ENCODE measurements around the gene GET4.

The GET4 gene

DNA sequence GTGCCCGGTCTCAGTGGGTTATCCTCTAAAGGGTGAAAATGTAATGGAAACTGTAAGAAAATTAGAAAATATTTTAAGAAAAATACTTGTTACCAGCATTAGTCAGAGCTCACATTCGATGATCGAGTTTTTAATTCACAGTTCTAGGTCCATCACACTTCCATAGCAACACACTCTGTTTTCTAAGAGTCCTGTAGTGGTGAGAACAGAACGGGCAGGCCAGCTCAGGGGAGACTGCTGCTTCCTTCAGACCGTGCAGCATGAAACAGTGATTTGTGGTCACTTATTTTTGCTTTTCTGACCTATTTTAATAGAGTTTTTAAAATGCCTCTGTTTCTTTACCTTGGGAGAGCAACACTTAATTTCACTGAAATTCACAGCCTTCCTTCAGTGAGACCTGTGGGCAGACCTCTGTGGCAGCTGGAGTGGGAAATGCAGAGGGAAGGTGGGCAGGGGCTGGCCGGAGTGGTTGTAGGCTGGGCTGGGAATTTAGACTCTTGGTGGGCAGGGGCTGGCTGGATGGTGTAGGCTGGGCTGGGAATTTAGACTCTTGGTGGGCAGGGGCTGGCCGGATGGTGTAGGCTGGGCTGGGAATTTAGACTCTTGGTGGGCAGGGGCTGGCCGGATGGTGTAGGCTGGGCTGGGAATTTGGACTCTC lies 42.6 kb upstream of the GET4 start:
- Histone ChIP-seq H3K27me3 (ENCODE audit: insufficient read depth, insufficient read length) (no peaks in the 10 kb centered on the region), H3K9me3 (ENCODE audit: insufficient read depth, low read length) (no peaks in the 10 kb centered on the region), H3K9ac (ENCODE audit: insufficient read length, low read depth) (no peak overlapping the region), H3K4me3 (ENCODE audit: insufficient read length, low read depth) (no peak overlapping the region), H3K4me1 (ENCODE audit: insufficient read depth, insufficient read length) (peaks cover 18% of the 10 kb centered on the region), H3K36me3 (ENCODE audit: insufficient read depth, insufficient read length, low read length) (peaks cover 44% of the 10 kb centered on the region)
- TF ChIP-seq SUZ12 (IDR thresholded peaks at IDR 0.05; ENCODE audit: extremely low read depth, insufficient read depth, insufficient read length), result no peak
- no peak for TF ChIP-seq ZNF274 (IDR thresholded peaks at IDR 0.05; ENCODE audit: low read depth, low read length)
- no peak for TF ChIP-seq YY1 (IDR thresholded peaks at IDR 0.05; ENCODE audit: insufficient read depth, insufficient read length)
- no peak for DNase-seq (ENCODE audit: low read depth, low spot score)

DNA sequence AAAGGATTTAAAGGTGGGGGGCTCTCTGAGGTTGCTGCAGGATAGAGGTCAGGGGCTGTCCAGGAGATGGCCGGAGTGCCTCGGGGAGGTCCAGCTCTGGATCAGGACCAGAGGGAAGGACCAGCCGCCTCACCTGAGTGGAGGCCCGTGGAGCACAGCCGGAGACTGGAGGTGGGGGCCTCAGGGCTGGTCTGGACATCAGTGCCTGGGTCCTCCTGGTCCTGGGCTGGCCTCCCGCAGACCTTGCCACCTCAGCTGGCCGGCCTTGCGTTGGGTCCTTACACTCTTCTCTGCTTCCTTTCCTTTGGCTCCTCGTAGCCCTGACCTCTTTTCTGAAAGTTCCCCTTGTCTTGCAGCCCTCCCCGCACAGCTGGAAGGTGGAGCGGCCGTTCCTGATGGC lies 42.1 kb upstream of the GET4 start:
- H3K36me3 ChIP-seq (ENCODE audit: insufficient read depth, insufficient read length, low read length), result peaks cover 46% of the 10 kb centered on the region
- H3K4me3 ChIP-seq (ENCODE audit: insufficient read length, low read depth), result no peak overlapping the region
- H3K9me3 ChIP-seq (ENCODE audit: insufficient read depth, low read length), result no peaks in the 10 kb centered on the region
- H3K4me1 ChIP-seq (ENCODE audit: insufficient read depth, insufficient read length), result peaks cover 18% of the 10 kb centered on the region
- no peak for TF ChIP-seq YY1 (IDR thresholded peaks at IDR 0.05; ENCODE audit: insufficient read depth, insufficient read length)
- no peak for TF ChIP-seq ZNF274 (IDR thresholded peaks at IDR 0.05; ENCODE audit: low read depth, low read length)
- TF ChIP-seq SUZ12 (IDR thresholded peaks at IDR 0.05; ENCODE audit: extremely low read depth, insufficient read depth, insufficient read length), result no peak
- H3K9ac ChIP-seq (ENCODE audit: insufficient read length, low read depth), result no peak overlapping the region
- H3K27me3 ChIP-seq (ENCODE audit: insufficient read depth, insufficient read length), result no peaks in the 10 kb centered on the region
- no peak for DNase-seq (ENCODE audit: low read depth, low spot score)

DNA sequence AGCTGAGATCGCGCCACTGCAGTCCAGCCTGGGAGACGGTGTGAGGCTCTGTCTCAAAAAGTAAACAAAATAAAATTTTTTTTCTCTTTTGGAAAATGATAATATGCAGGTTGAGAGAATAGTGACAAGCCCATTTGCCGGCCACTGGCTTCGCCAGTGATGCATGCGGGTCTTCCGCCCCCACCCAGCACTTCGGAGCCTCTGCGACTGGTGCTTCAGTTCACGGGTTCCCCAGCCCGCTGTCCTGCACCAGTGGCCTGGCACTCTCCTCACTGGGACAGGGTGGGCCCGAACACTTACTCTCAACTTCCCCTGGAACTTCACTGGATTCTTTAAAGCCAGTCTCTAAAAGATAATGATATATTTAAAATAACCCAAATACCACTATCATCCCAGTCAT lies 41.3 kb upstream of the GET4 start:
- no peaks in the 10 kb centered on the region for H3K9me3 ChIP-seq (ENCODE audit: insufficient read depth, low read length)
- peaks cover 52% of the 10 kb centered on the region for H3K36me3 ChIP-seq (ENCODE audit: insufficient read depth, insufficient read length, low read length)
- no peak for DNase-seq (ENCODE audit: low read depth, low spot score)
- H3K4me1 ChIP-seq (ENCODE audit: insufficient read depth, insufficient read length), result peaks cover 17% of the 10 kb centered on the region
- no peak overlapping the region for H3K9ac ChIP-seq (ENCODE audit: insufficient read length, low read depth)
- no peaks in the 10 kb centered on the region for H3K27me3 ChIP-seq (ENCODE audit: insufficient read depth, insufficient read length)
- no peak for TF ChIP-seq SUZ12 (IDR thresholded peaks at IDR 0.05; ENCODE audit: extremely low read depth, insufficient read depth, insufficient read length)
- TF ChIP-seq ZNF274 (IDR thresholded peaks at IDR 0.05; ENCODE audit: low read depth, low read length), result no peak
- TF ChIP-seq YY1 (IDR thresholded peaks at IDR 0.05; ENCODE audit: insufficient read depth, insufficient read length), result no peak
- H3K4me3 ChIP-seq (ENCODE audit: insufficient read length, low read depth), result no peak overlapping the region

DNA sequence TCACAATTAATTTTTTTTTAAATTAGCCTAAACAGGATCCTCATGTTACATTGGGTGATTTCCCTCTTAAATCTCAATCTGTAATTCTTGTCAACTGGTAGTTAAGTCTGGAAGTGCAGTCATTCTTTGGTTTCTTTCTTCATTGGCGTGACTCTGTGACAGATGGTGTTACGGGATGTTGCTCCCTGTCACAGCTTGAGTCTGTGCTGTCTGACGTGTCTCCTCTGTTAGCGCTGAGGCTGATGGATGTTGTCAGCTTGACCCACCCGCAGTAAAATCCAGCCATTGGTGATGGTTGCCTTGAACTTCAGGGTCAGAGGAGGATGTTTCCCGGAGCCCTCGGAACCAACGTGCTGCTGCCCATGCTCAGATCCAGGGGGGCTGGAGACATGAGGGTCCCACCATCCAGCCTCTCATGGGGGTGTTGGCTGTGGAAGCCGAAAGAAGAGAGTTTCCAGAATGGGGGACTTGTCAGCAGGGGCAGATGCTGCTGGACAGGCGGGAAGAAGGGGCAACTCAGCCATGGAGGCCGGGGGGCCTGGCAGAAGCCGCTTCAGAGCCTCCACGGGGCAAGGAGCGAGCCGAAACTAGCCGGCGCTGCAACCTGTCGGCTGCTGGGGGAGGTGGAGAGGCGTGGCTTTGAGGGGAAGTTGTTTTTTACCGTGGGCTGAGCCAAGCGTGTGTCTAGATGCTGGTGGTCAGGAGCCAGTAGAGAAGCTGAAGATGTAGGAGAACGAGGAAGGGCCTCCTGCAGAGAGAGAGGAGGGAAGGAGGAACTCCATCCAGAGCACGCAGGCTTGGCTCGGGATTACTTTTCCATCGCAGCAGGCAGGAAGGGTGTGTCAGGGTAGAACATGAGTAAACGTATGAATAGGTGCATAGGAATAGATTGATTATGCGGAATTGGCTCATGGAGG lies 40.6 kb upstream of the GET4 start:
- DNase-seq (ENCODE audit: low read depth, low spot score), result no peak
- H3K4me3 ChIP-seq (ENCODE audit: insufficient read length, low read depth), result no peak overlapping the region
- no peaks in the 10 kb centered on the region for H3K27me3 ChIP-seq (ENCODE audit: insufficient read depth, insufficient read length)
- peaks cover 14% of the 10 kb centered on the region for H3K4me1 ChIP-seq (ENCODE audit: insufficient read depth, insufficient read length)
- no peak overlapping the region for H3K9ac ChIP-seq (ENCODE audit: insufficient read length, low read depth)
- H3K9me3 ChIP-seq (ENCODE audit: insufficient read depth, low read length), result no peaks in the 10 kb centered on the region
- no peak for TF ChIP-seq SUZ12 (IDR thresholded peaks at IDR 0.05; ENCODE audit: extremely low read depth, insufficient read depth, insufficient read length)
- TF ChIP-seq ZNF274 (IDR thresholded peaks at IDR 0.05; ENCODE audit: low read depth, low read length), result no peak
- no peak for TF ChIP-seq YY1 (IDR thresholded peaks at IDR 0.05; ENCODE audit: insufficient read depth, insufficient read length)
- H3K36me3 ChIP-seq (ENCODE audit: insufficient read depth, insufficient read length, low read length), result peaks cover 56% of the 10 kb centered on the region

DNA sequence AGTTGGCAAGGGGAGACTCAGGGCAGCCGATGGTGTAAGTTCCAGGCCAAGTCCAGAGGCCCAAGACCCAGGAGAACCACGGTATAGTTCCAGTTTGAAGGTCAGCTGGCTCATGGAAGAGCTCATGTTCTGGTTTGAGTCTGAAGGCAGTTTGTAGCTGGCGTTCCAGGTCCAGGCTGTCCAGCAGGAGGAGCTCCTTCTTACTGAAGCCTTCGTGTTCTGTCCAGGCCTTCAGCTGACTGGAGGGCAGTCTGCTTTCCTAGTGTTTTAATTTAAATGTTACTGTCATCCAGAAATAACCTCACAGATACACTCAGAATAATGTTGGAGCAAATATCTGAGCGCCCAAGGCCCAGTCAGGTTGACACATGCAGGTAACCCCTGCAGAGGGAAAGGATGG lies 39.9 kb upstream of the GET4 start:
- H3K9ac ChIP-seq (ENCODE audit: insufficient read length, low read depth), result no peak overlapping the region
- TF ChIP-seq ZNF274 (IDR thresholded peaks at IDR 0.05; ENCODE audit: low read depth, low read length) (no peak), SUZ12 (IDR thresholded peaks at IDR 0.05; ENCODE audit: extremely low read depth, insufficient read depth, insufficient read length) (no peak), YY1 (IDR thresholded peaks at IDR 0.05; ENCODE audit: insufficient read depth, insufficient read length) (no peak)
- H3K4me3 ChIP-seq (ENCODE audit: insufficient read length, low read depth), result no peak overlapping the region
- H3K9me3 ChIP-seq (ENCODE audit: insufficient read depth, low read length), result no peaks in the 10 kb centered on the region
- peaks cover 12% of the 10 kb centered on the region for H3K4me1 ChIP-seq (ENCODE audit: insufficient read depth, insufficient read length)
- H3K27me3 ChIP-seq (ENCODE audit: insufficient read depth, insufficient read length), result no peaks in the 10 kb centered on the region
- no peak for DNase-seq (ENCODE audit: low read depth, low spot score)
- H3K36me3 ChIP-seq (ENCODE audit: insufficient read depth, insufficient read length, low read length), result peaks cover 60% of the 10 kb centered on the region

DNA sequence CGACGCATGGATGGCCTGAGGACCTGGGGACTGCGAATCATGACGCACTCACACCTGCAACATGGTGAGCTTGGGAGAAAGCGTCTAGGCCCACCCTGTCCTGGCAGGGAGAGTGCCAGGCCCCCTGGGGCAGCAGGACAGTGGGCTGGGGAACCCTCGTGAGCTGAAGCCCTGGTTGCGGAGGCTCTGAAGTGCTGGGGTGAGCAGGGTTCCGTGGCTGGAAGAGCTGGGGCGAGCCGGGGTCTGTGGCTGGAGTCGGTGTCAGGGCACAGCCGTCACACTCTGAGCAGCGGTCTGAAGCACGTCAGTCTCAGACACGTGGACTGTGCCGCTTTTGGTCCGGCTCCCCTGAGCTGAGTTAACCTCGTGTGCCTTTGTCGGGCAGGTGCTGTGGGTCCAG lies 39.4 kb upstream of the GET4 start:
- Histone ChIP-seq H3K4me1 (ENCODE audit: insufficient read depth, insufficient read length) (peaks cover 12% of the 10 kb centered on the region), H3K9ac (ENCODE audit: insufficient read length, low read depth) (no peak overlapping the region), H3K9me3 (ENCODE audit: insufficient read depth, low read length) (no peaks in the 10 kb centered on the region), H3K36me3 (ENCODE audit: insufficient read depth, insufficient read length, low read length) (peaks cover 64% of the 10 kb centered on the region), H3K4me3 (ENCODE audit: insufficient read length, low read depth) (no peak overlapping the region), H3K27me3 (ENCODE audit: insufficient read depth, insufficient read length) (no peaks in the 10 kb centered on the region)
- DNase-seq (ENCODE audit: low read depth, low spot score), result no peak
- TF ChIP-seq SUZ12 (IDR thresholded peaks at IDR 0.05; ENCODE audit: extremely low read depth, insufficient read depth, insufficient read length) (no peak), ZNF274 (IDR thresholded peaks at IDR 0.05; ENCODE audit: low read depth, low read length) (no peak), YY1 (IDR thresholded peaks at IDR 0.05; ENCODE audit: insufficient read depth, insufficient read length) (no peak)

DNA sequence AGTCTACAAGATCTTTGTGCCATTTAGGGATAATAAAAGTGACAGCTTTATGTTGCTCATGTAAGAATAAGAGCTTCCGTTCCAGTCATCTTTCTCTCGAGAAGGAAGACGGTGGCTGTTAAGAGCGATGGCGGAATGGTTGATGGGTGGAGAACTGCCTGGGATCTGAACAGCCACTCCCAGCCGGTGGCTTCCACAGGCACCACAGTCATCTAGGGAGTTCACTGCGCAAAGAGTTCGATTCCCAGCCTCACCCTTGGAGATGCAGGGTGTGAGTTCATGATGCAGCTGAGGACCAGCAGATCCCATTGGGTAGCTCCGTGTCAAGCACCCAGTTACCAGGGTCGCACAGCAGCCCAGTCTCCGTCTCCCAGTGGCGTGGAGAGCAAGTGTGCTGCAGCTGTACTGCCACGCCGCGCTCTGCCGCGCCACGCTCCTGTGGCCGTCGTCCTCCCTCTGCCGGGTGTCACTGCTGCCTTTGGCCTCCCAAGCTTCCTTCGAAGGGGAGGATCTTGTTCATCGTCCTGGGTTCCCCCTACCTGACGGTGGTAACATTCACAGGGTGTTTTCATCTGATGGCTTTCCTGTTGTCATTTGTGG lies 36.3 kb upstream of the GET4 start:
- H3K9ac ChIP-seq (ENCODE audit: insufficient read length, low read depth), result no peak overlapping the region
- DNase-seq (ENCODE audit: low read depth, low spot score), result no peak
- no peaks in the 10 kb centered on the region for H3K27me3 ChIP-seq (ENCODE audit: insufficient read depth, insufficient read length)
- no peaks in the 10 kb centered on the region for H3K9me3 ChIP-seq (ENCODE audit: insufficient read depth, low read length)
- H3K4me3 ChIP-seq (ENCODE audit: insufficient read length, low read depth), result no peak overlapping the region
- H3K36me3 ChIP-seq (ENCODE audit: insufficient read depth, insufficient read length, low read length), result peaks cover 86% of the 10 kb centered on the region
- TF ChIP-seq SUZ12 (IDR thresholded peaks at IDR 0.05; ENCODE audit: extremely low read depth, insufficient read depth, insufficient read length) (no peak), ZNF274 (IDR thresholded peaks at IDR 0.05; ENCODE audit: low read depth, low read length) (no peak), YY1 (IDR thresholded peaks at IDR 0.05; ENCODE audit: insufficient read depth, insufficient read length) (no peak)
- H3K4me1 ChIP-seq (ENCODE audit: insufficient read depth, insufficient read length), result peaks cover 5% of the 10 kb centered on the region
